GM21390 (cell line): Measurements from ENCODE around the gene BCAN.
"Not testable (repeated sequence)": the region's sequence is repeated elsewhere in the genome, so short reads cannot be mapped to it uniquely, and the experiment has no call there.

Experiments used
- ATAC-seq: cut with Tn5 transposase; IDR thresholded peaks from one replicate; pipeline ENCODE4 v1.9.1; 2021; ENCODE audit not compliant: unreplicated experiment

The BCAN gene

GRCh38 chr1:156618853-156619581, 22.9 kb upstream of the BCAN start, which contains the start of gene HAPLN2:
Gene HAPLN2, plus strand, starts transcription at chr1:156619415. Its CDS starts 4,076 bp downstream, at chr1:156623491.
- no peak for ATAC-seq

- no peak for ATAC-seq
These were observed 22.3 kb upstream of the BCAN start for GRCh38 chr1:156619582-156619955.

GRCh38 chr1:156622581-156623297, 19.2 kb upstream of the BCAN start:
- ATAC-seq, result no peak

- no peak for ATAC-seq
These were observed 17.7 kb upstream of the BCAN start for GRCh38 chr1:156623946-156624813.

- no peak for ATAC-seq
These were observed 17.0 kb upstream of the BCAN start for GRCh38 chr1:156624814-156625435.

- no peak for ATAC-seq
These were observed 16.4 kb upstream of the BCAN start for GRCh38 chr1:156625436-156626078.

- no peak for ATAC-seq
These were observed 15.9 kb upstream of the BCAN start for GRCh38 chr1:156626079-156626438.

GRCh38 chr1:156627313-156627880, 14.5 kb upstream of the BCAN start:
- no peak for ATAC-seq

- ATAC-seq, result no peak
These were observed 12.0 kb upstream of the BCAN start for GRCh38 chr1:156629823-156630449.

- not testable (repeated sequence) for ATAC-seq
These were observed 10.8 kb upstream of the BCAN start for GRCh38 chr1:156631152-156631551.

GRCh38 chr1:156632355-156632754, 9.6 kb upstream of the BCAN start:
- ATAC-seq, result no peak

GRCh38 chr1:156638189-156638985, 3.5 kb upstream of the BCAN start:
- no peak for ATAC-seq

- no peak for ATAC-seq
These were observed 2.3 kb upstream of the BCAN start for GRCh38 chr1:156639601-156640101.

- no peak for ATAC-seq
These were observed 843 bp upstream of the BCAN start for GRCh38 chr1:156640842-156641706.

GRCh38 chr1:156642265-156643048, 540 bp downstream of the BCAN start:
- ATAC-seq, result no peak

GRCh38 chr1:156643049-156643777, 1.3 kb downstream of the BCAN start:
- no peak for ATAC-seq

- no peak for ATAC-seq
These were observed 1.8 kb downstream of the BCAN start for GRCh38 chr1:156643778-156644092.
